GM13977 (cell line): ENCODE data around the gene PRR15L.

Experiments used
- DNase-seq: peaks from one replicate; pipeline ENCODE4 v3.0.0; 2012; ENCODE audit warnings: low spot score
- CTCF ChIP-seq: IDR thresholded peaks from 2 replicates; pipeline ENCODE4 v1.5.1; 2012; ENCODE audit warnings: mild to moderate bottlenecking, control low read depth; ENCODE audit not compliant: insufficient read depth; ENCODE audit errors: extremely low read depth, missing control alignments
- in situ Hi-C: fragments of 300-500 bp; cut with MboI; formaldehyde crosslinking; loops from one replicate; pipeline ENCODE4 v1.12.0; 2022; ENCODE audit warnings: low sequenced_read_pairs, low pct_unique_long_range_greater_than_20kb, mixed read lengths, inconsistent platforms; ENCODE audit not compliant: unreplicated experiment

The PRR15L gene

GRCh38 chr17:47917581-47917980, 40.1 kb downstream of the PRR15L start:
- TF ChIP-seq CTCF = no peak
- no peak for DNase-seq
- in situ Hi-C loops = no loop called here

GRCh38 chr17:47916489-47917208, 41.0 kb downstream of the PRR15L start:
- DNase-seq = no peak
- in situ Hi-C loops = no loop called here
- TF ChIP-seq CTCF = no peak

GRCh38 chr17:47915776-47916398, 41.8 kb downstream of the PRR15L start:
- TF ChIP-seq CTCF = no peak
- in situ Hi-C loops = no loop called here
- DNase-seq = no peak

- no peak for DNase-seq
- in situ Hi-C loops = no loop called here
- no peak for TF ChIP-seq CTCF
Observed at GRCh38 chr17:47914306-47914948, 43.3 kb downstream of the PRR15L start.

- no peak for TF ChIP-seq CTCF
- no peak for DNase-seq
- in situ Hi-C loops = no loop called here
Observed at GRCh38 chr17:47913050-47913449, 44.6 kb downstream of the PRR15L start.

- in situ Hi-C loops = no loop called here
- DNase-seq = no peak
- no peak for TF ChIP-seq CTCF
Observed at GRCh38 chr17:47907932-47908562, 49.6 kb downstream of the PRR15L start.
